ENCODE data around the gene CYP46A1.
"Not testable (repeated sequence)": the region's sequence is repeated elsewhere in the genome, so short reads cannot be mapped to it uniquely, and the experiment has no call there.

The CYP46A1 gene

DNA sequence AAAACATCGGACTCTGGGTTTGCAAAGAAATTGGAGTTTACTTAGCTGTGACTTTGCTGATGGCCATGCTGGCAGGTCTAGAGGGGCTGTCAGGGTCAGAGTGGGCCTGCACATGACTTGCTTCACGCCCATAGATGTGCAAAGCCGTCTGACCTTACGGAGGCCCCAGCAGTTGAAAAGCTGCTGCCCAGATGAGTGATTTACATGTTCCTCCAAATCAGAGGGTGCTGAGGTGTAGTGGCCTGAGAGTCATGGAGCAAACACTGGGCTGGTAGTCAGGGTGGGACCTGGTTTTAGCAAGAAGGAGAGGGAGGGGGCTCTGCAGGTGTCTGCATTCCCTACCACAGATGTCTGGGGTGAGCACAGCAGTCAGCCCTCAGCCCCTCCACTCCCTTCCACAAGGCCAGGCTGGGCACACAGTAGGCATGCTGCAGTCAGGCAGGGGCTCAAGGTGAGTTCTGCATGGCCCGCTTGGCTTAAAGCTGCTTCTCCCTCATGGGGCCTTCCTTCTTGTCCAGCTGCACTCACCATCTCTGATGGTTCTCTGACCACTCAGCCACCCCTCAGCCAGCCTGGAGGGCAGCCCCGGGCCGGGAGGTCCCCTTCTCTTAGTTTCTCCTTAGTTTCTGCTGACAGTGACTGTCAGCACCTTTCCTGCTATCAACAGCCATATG is 74.9 kb downstream of the CYP46A1 start:
- H3K4me3 Mint-ChIP-seq, result no peak overlapping the region
- no peak overlapping the region for H3K27ac Mint-ChIP-seq
- DNase-seq, result no peak
- peaks cover 39 to 91% of the 10 kb centered on the region in 2 donors for H3K27me3 Mint-ChIP-seq
- no peaks in the 10 kb centered on the region for H3K36me3 Mint-ChIP-seq (ENCODE audit: insufficient read depth)
- no peak for ATAC-seq (replicated peaks)
- H3K9me3 Mint-ChIP-seq, result no peaks in the 10 kb centered on the region
- H3K4me1 Mint-ChIP-seq (ENCODE audit: low read depth in 2 of 2), result peaks cover 0 to 3% of the 10 kb centered on the region in 2 donors

GRCh38 chr14:99759546-99759925 is 75.4 kb downstream of the CYP46A1 start:
- Mint-ChIP-seq H3K4me1 (ENCODE audit: low read depth in 2 of 2) (peaks cover 0 to under 1% of the 10 kb centered on the region in 2 donors), H3K27me3 (peaks cover 33 to 91% of the 10 kb centered on the region in 2 donors), H3K4me3 (no peak overlapping the region), H3K9me3 (no peaks in the 10 kb centered on the region), H3K27ac (no peak overlapping the region), H3K36me3 (ENCODE audit: insufficient read depth) (no peaks in the 10 kb centered on the region)
- DNase-seq, result no peak
- no peak for ATAC-seq (replicated peaks)

- ATAC-seq (replicated peaks), result no peak
- Mint-ChIP-seq H3K9me3 (no peaks in the 10 kb centered on the region), H3K4me3 (no peak overlapping the region), H3K27me3 (peaks cover 28 to 89% of the 10 kb centered on the region in 2 donors), H3K4me1 (ENCODE audit: low read depth in 2 of 2) (no peaks in the 10 kb centered on the region), H3K36me3 (ENCODE audit: insufficient read depth) (no peaks in the 10 kb centered on the region), H3K27ac (no peak overlapping the region)
- no peak for DNase-seq
These were observed 76.7 kb downstream of the CYP46A1 start for GRCh38 chr14:99760817-99761216.

DNA sequence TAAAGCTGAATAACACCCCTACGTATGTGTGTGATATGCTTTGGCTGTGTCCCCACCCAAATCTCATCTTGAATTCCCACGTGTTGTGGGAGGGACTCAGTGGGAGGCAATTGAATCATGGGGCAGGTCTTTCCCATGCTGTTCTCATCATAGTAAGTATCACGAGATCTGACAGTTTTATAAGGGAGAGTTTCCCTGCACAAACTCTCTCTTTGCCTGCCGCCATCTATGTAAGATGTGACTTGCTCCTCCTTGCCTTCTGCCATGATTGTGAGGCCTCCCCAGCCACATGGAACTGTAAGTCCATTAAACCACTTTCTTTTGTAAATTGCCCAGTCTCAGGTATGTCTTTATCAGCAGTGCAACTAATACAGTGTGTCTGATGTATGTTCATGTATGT is 78.8 kb downstream of the CYP46A1 start:
- ATAC-seq (replicated peaks); H3K9me3 Mint-ChIP-seq; H3K36me3 Mint-ChIP-seq (ENCODE audit: insufficient read depth); H3K4me1 Mint-ChIP-seq (ENCODE audit: low read depth in 2 of 2); H3K4me3 Mint-ChIP-seq; DNase-seq; H3K27ac Mint-ChIP-seq: not testable (repeated sequence)
- peaks cover 24 to 78% of the 10 kb centered on the region in 2 donors for H3K27me3 Mint-ChIP-seq

GRCh38 chr14:99763527-99764221 is 79.6 kb downstream of the CYP46A1 start:
- ATAC-seq (replicated peaks) (no peak), DNase-seq (no peak)
- peaks cover 29 to 77% of the 10 kb centered on the region in 2 donors for H3K27me3 Mint-ChIP-seq
- H3K36me3 Mint-ChIP-seq (ENCODE audit: insufficient read depth), result no peaks in the 10 kb centered on the region
- no peaks in the 10 kb centered on the region for H3K9me3 Mint-ChIP-seq
- no peak overlapping the region for H3K27ac Mint-ChIP-seq
- H3K4me3 Mint-ChIP-seq, result no peak overlapping the region
- H3K4me1 Mint-ChIP-seq (ENCODE audit: low read depth in 2 of 2), result no peaks in the 10 kb centered on the region

DNA sequence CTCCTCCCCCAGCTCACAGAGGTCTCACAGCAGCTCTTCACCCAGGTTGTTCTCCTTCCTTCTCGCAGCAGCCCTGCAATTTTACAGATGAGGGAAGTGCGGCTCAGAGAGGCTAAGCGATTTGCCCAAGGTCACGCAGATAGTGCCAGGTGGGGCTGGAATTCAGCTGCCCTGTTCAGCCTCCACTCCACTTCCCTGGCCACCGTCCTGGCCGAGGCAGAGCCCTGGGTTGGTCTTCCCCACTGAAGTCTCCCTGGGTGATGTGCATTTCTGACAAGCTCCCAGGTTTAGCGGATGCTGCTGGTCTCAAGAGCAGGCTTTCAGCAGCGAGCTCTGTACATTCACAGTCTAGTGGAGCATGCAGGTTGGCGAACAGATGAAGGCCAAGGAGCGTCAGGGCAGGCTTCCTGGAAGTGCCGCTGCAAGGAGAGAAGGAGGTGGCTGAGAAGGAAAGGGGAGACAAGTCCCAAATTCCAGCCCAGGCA is 80.2 kb downstream of the CYP46A1 start:
- no peak for ATAC-seq (replicated peaks)
- H3K36me3 Mint-ChIP-seq (ENCODE audit: insufficient read depth), result no peaks in the 10 kb centered on the region

GRCh38 chr14:99768381-99768780 is 84.3 kb downstream of the CYP46A1 start:
- H3K4me3 Mint-ChIP-seq, result no peak overlapping the region
- H3K4me1 Mint-ChIP-seq (ENCODE audit: low read depth in 2 of 2), result no peaks in the 10 kb centered on the region
- peaks cover 35 to 57% of the 10 kb centered on the region in 2 donors for H3K27me3 Mint-ChIP-seq
- H3K36me3 Mint-ChIP-seq (ENCODE audit: insufficient read depth), result no peaks in the 10 kb centered on the region
- DNase-seq (no peak), ATAC-seq (replicated peaks) (no peak)
- H3K9me3 Mint-ChIP-seq, result no peaks in the 10 kb centered on the region
- no peak overlapping the region for H3K27ac Mint-ChIP-seq

More for the DNA sequence above, 80.2 kb downstream of the CYP46A1 start:
- peaks cover 25 to 72% of the 10 kb centered on the region in 2 donors for H3K27me3 Mint-ChIP-seq
- DNase-seq, result no peak
- H3K27ac Mint-ChIP-seq, result no peak overlapping the region
- H3K9me3 Mint-ChIP-seq, result no peaks in the 10 kb centered on the region
- H3K4me1 Mint-ChIP-seq (ENCODE audit: low read depth in 2 of 2), result no peaks in the 10 kb centered on the region
- no peak overlapping the region for H3K4me3 Mint-ChIP-seq

DNA sequence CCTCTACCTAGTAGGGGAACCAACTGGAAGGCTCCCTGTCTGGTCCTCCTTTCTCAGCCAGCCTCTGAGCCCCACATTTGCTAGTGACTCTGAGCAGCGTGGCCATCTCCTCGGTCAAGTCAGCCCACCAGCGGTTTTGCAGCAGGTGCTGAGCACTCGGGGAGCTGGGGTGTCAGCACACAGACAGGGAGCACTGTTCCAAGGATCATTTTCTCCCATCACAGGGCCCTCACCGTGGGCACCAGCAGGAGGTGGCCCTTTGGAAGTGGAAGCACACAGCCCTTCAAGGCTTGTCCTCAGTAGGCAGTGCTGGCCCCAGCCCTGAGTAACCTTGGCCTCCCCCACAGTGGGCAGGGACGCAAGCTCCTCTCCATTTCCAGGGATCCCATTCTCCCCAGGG is 85.0 kb downstream of the CYP46A1 start:
- DNase-seq (no peak), ATAC-seq (replicated peaks) (no peak)
- Mint-ChIP-seq H3K36me3 (ENCODE audit: insufficient read depth) (no peaks in the 10 kb centered on the region), H3K9me3 (no peaks in the 10 kb centered on the region), H3K4me3 (no peak overlapping the region), H3K27me3 (peaks cover 42 to 57% of the 10 kb centered on the region in 2 donors), H3K4me1 (ENCODE audit: low read depth in 2 of 2) (no peaks in the 10 kb centered on the region), H3K27ac (no peak overlapping the region)

GRCh38 chr14:99769799-99770198 is 85.7 kb downstream of the CYP46A1 start:
- ATAC-seq (replicated peaks) (no peak), DNase-seq (no peak)
- Mint-ChIP-seq H3K4me3 (no peak overlapping the region), H3K9me3 (no peaks in the 10 kb centered on the region), H3K4me1 (ENCODE audit: low read depth in 2 of 2) (no peaks in the 10 kb centered on the region), H3K27ac (no peak overlapping the region), H3K36me3 (ENCODE audit: insufficient read depth) (no peaks in the 10 kb centered on the region), H3K27me3 (peaks cover 48 to 57% of the 10 kb centered on the region in 2 donors)

- no peaks in the 10 kb centered on the region for H3K36me3 Mint-ChIP-seq (ENCODE audit: insufficient read depth)
- ATAC-seq (replicated peaks) (no peak), DNase-seq (no peak)
- no peaks in the 10 kb centered on the region for H3K9me3 Mint-ChIP-seq
- H3K27me3 Mint-ChIP-seq, result peaks cover 58 to 62% of the 10 kb centered on the region in 2 donors
- H3K4me1 Mint-ChIP-seq (ENCODE audit: low read depth in 2 of 2), result no peaks in the 10 kb centered on the region
- no peak overlapping the region for H3K27ac Mint-ChIP-seq
- no peak overlapping the region for H3K4me3 Mint-ChIP-seq
These were observed 88.5 kb downstream of the CYP46A1 start for GRCh38 chr14:99772371-99773283.

DNA sequence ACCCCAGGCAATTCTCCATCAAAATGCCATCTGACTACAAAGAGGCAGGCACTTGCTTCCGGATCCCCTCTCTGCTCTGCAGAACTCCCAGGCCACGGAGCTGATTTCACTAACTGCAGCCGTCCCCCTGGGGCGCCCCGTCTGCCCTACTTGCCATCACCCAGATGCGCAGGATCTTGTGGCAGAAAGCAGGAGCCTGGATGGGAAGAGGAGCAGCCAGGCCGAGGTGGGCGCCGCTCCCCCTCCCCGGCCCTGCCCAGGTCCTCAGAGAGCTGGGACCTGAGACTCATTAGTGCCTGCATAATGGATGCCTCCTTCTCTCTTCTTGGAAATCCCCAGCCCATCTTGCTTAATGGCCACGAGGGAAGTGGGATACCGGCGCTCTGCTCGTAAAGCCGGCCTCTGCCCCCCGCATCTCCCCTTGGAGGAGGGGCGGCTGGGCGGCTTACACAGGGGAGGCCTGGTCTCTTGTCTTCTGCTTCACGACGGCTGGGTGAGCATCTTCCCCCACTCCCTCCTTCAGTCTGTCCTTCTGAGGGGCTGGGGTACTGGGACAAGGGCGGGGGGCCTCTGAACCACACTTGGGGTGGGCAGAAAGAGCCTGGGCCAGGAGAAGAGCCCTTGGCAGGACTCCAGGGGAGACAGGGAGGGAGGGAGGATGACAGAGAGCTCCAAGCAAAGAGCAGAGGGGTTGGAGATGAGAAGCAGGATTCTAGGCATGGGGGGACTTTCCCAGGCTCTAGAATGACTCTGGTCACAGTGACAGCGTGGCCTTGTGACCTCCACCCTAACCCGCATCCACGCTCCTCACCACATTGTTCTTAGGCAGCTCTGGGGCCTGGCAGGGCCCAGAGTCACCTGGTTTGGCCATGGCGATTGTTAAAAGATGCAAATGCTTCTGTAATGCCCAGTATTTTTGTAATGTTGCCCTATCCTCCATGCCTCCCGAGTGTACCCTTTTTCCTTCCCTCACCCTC is 89.7 kb downstream of the CYP46A1 start:
- no peak for ATAC-seq (replicated peaks)
- no peaks in the 10 kb centered on the region for H3K4me1 Mint-ChIP-seq (ENCODE audit: low read depth in 2 of 2)
- H3K36me3 Mint-ChIP-seq (ENCODE audit: insufficient read depth), result no peaks in the 10 kb centered on the region
- no peak overlapping the region for H3K27ac Mint-ChIP-seq
- no peak for DNase-seq
- no peaks in the 10 kb centered on the region for H3K9me3 Mint-ChIP-seq
- H3K4me3 Mint-ChIP-seq, result no peak overlapping the region
- peaks cover 58 to 66% of the 10 kb centered on the region in 2 donors for H3K27me3 Mint-ChIP-seq

- no peak for DNase-seq
- Mint-ChIP-seq H3K4me1 (ENCODE audit: low read depth in 2 of 2) (no peaks in the 10 kb centered on the region), H3K27ac (no peak overlapping the region), H3K9me3 (peaks cover 0 to 2% of the 10 kb centered on the region in 2 donors), H3K36me3 (ENCODE audit: insufficient read depth) (no peaks in the 10 kb centered on the region), H3K4me3 (no peak overlapping the region), H3K27me3 (peaks cover 53 to 74% of the 10 kb centered on the region in 2 donors)
- ATAC-seq (replicated peaks), result no peak
These were observed 90.6 kb downstream of the CYP46A1 start for GRCh38 chr14:99774556-99775307.

Measured in effector memory CD8-positive, alpha-beta T cell (primary cell).